Testis (tissue), 3 donors: ENCODE results near the gene NADSYN1. TPM values are rescaled to one million over a fixed set of nuclear protein-coding genes. Genes with fewer than 3 reads are reported as not detected.

ENCODE experiments used
- DNase-seq: peaks from one replicate; pipeline ENCODE4 v3.0.0-alpha.2; 2019
- H3K27ac ChIP-seq, 2 donors: fragments of 200-600 bp; sonication (generic); one replicate each; pipeline ENCODE4 v1.5.1; 2019
- H3K27me3 ChIP-seq: fragments of 200-600 bp; sonication (generic); one replicate; pipeline ENCODE4 v1.5.1; 2019
- H3K36me3 ChIP-seq: fragments of 200-600 bp; sonication (generic); one replicate; pipeline ENCODE4 v1.5.1; 2017; ENCODE audit warnings: low read depth; ENCODE audit errors: missing control alignments
- H3K4me1 ChIP-seq: fragments of 200-600 bp; sonication (generic); one replicate; pipeline ENCODE4 v1.5.1; 2019
- H3K4me3 ChIP-seq, 2 donors: fragments of 200-600 bp; sonication (generic); one replicate each; pipeline ENCODE4 v1.5.1; 2017 to 2019
- H3K9me3 ChIP-seq: fragments of 200-600 bp; sonication (generic); one replicate; pipeline ENCODE4 v1.5.1; 2017
- POLR2A ChIP-seq: fragments of 450-650 bp; IDR thresholded peaks from one replicate; pipeline ENCODE4 v1.6.1; 2017; ENCODE audit warnings: antibody characterized with exemption, mild to moderate bottlenecking, moderate library complexity
- WGBS, 2 donors: methylation state at CpG; one replicate each; pipeline ENCODE4 v1.1.5; 2018; 5-methylcytosine and 5-hydroxymethylcytosine counted together
- intact Hi-C: fragments of 100-400 bp; cut with DNase I; formaldehyde crosslinking; loops from one replicate; pipeline ENCODE4 v1.15.1; 2023; ENCODE audit warnings: low total_unique reads
- polyA plus RNA-seq: library from polyadenylated mRNA; stranded (reverse); fragments of 350-450 nt; fragmentation: Illumina TruSeq; extraction: RNeasy Lipid Tissue Mini Kit (QIAGEN cat#74804); gene quantifications from one replicate; pipeline ENCODE4 v1.2.3, GENCODE V29; 2014; ENCODE audit warnings: low read depth, low replicate concordance; ENCODE audit not compliant: insufficient read depth
- total RNA-seq, 2 donors: library from RNA; depleted of rRNA; stranded (reverse); fragments of >200 nt; gene quantifications; one replicate each; pipeline ENCODE4 v1.2.3, GENCODE V29; 2016
- TF ChIP-seq, protein P1 (sequence below), 3 experiments: fragments of 450-650 bp in 2 of 3; fragments of 200-600 bp in 1 of 3; sonication (generic) in 1 of 3; IDR thresholded peaks; one replicate each; pipeline ENCODE4 v1.5.1; 2016 to 2019; ENCODE audit warnings: antibody characterized with exemption in 3 of 3, mild to moderate bottlenecking in 2 of 3, moderate library complexity in 1 of 3

Gene NADSYN1
- total and polyA plus RNA-seq, 3 donors from 2014 or later: 75.7 to 91.2 (median 79.4) TPM

DNA sequence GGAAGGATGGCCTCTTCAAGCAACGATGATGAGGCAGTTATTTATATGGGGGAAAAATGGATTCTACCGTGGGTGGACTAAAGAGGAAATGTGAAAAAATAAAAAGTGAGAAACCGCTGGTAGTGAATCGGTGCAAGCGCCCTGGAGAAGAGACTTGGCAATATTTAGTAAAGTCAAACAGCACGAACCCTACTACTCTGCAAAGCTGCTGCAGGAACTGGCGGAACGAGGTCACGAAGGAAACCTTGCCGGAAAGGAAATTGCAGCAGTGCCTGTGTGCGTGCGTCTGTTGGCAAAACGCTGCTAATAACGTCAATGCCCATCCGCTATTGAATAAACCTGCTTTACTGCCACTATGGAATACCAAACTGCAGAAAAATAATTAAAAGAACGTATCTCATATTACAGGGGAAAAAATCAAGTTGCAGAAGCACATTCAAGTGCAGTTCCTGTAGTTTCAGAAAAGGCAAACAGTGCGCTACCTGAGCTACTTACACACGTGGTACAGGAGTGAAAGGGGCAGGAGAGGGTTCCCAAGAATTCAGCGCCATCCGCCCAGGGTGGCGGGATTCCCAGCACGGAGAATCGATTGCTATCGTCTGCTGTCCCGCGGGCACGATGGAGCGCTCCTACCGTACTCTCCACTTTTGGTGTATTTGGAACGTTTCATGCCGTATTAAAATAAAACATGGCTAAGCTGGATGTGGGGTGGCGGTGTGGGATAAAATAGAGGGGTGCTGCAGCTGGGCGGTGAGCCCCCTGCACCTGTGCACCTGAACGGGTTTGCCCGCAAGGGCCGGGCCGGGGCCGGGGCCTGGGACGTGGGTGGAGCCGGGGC lies 585 bp upstream of the NADSYN1 start:
- 3 to 5% methylated on average over 33 to 39 of the region's 40 CpGs for WGBS, 2 donors
- H3K36me3 ChIP-seq: no peaks in the 10 kb centered on the region
- peaks cover 18% of the 10 kb centered on the region for H3K4me1 ChIP-seq
- peak overlapping the region; percentile 76 to 86 for H3K4me3 ChIP-seq
- peak; percentile 59 for DNase-seq
- H3K27ac ChIP-seq: peak overlapping the region in 1 of 2 donors; percentile 71
- TF ChIP-seq, protein P1, sequence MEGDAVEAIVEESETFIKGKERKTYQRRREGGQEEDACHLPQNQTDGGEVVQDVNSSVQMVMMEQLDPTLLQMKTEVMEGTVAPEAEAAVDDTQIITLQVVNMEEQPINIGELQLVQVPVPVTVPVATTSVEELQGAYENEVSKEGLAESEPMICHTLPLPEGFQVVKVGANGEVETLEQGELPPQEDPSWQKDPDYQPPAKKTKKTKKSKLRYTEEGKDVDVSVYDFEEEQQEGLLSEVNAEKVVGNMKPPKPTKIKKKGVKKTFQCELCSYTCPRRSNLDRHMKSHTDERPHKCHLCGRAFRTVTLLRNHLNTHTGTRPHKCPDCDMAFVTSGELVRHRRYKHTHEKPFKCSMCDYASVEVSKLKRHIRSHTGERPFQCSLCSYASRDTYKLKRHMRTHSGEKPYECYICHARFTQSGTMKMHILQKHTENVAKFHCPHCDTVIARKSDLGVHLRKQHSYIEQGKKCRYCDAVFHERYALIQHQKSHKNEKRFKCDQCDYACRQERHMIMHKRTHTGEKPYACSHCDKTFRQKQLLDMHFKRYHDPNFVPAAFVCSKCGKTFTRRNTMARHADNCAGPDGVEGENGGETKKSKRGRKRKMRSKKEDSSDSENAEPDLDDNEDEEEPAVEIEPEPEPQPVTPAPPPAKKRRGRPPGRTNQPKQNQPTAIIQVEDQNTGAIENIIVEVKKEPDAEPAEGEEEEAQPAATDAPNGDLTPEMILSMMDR (IDR thresholded peaks at IDR 0.05): no peak
- no peak for TF ChIP-seq POLR2A
- no peaks in the 10 kb centered on the region for H3K9me3 ChIP-seq
- no peaks in the 10 kb centered on the region for H3K27me3 ChIP-seq
- intact Hi-C loops: no loop called here

DNA sequence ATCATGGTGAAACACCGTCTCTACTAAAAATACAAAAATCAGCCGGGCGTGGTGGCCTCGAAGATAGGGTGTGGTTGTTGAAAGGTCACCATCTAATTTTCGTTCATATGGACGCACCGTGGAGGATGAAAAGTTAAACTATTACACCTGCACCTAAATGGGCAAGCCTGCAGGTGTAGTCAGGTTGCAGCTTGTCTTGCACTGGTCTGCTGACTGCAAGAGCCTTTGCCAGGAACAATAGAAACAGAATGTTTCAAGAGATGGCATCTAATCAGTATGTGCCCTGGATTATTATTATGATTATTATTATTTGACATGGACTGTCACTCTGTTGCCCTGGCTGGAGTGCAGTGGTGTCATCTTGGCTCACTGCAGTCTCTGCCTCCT lies 908 bp downstream of the NADSYN1 start:
- intact Hi-C loops: no loop called here
- Histone ChIP-seq H3K4me3 (peak overlapping the region in 1 of 2 donors; percentile 86), H3K4me1 (peaks cover 14% of the 10 kb centered on the region), H3K9me3 (no peaks in the 10 kb centered on the region), H3K27ac (no peak overlapping the region), H3K27me3 (no peaks in the 10 kb centered on the region), H3K36me3 (no peaks in the 10 kb centered on the region)
- TF ChIP-seq POLR2A: no peak
- TF ChIP-seq, protein P1 (IDR thresholded peaks at IDR 0.05): no peak
- no peak for DNase-seq
- 48 to 61% methylated on average over 7 of the region's 7 CpGs for WGBS, 2 donors

DNA sequence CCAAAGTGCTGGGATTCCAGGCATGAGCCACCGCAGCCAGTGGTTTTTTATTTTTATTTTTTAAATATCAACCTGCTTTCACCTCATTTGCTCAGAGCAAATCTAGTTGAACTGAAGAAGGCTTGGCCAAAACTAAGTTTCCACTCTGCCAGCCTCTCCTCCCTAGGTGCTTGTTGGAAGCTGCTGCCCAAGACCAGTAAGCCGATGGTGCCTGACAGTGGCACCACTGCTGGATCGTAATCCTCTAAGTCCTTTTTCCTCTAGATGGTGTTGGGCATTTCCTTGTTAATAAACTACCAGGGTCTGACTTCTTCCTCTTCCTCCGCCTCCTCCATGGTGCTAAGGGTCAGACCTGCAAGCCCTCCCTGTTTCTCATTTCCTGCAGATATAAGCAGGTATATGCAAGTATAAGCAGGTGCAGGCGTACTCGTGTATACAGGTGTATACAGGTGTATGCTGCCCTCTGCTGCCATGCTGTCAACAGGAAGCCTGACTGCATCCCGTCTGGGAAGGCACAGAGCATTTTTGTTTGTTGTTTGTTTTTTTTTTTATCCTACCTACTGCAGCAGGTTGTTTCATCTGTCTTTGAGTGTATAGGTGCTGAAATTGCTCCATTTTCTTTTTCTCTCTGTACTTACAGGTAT lies 1.6 kb downstream of the NADSYN1 start:
- WGBS, 2 donors: 81 to 84% methylated on average over 7 of the region's 7 CpGs
- DNase-seq: no peak
- intact Hi-C loops: no loop called here

DNA sequence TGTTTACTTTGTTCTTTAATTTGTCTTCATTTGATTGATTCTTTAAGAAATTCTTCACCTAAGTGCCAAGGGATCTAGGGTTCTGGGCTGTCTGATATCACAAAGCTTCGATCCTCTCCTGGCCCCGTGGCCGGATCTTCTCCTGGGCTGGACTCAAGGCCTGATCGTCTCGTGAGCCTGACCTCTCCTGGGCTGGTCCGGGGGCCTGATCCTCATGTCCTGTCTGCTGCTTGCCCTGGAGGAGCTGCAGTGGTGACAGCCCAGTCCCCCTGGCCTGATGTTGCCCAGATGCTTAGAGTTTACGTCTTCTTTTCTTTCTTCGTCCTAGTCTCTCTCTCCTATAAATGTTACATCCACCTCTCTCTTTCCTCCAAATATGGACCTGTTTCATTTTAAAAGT lies 3.3 kb downstream of the NADSYN1 start:
- intact Hi-C loops: no loop called here
- no peaks in the 10 kb centered on the region for H3K9me3 ChIP-seq
- H3K27ac ChIP-seq: no peak overlapping the region
- TF ChIP-seq, protein P1 (IDR thresholded peaks at IDR 0.05): no peak
- no peak for TF ChIP-seq POLR2A
- H3K4me3 ChIP-seq: no peak overlapping the region
- WGBS, 2 donors: 90 to 91% methylated on average over 7 to 8 of the region's 8 CpGs
- DNase-seq: no peak
- peaks cover 9% of the 10 kb centered on the region for H3K4me1 ChIP-seq
- H3K27me3 ChIP-seq: no peaks in the 10 kb centered on the region
- H3K36me3 ChIP-seq: no peaks in the 10 kb centered on the region

More for the DNA sequence above, 1.6 kb downstream of the NADSYN1 start:
- peaks cover 9% of the 10 kb centered on the region for H3K4me1 ChIP-seq
- no peak for TF ChIP-seq POLR2A
- H3K27ac ChIP-seq: no peak overlapping the region
- no peak overlapping the region for H3K4me3 ChIP-seq
- no peaks in the 10 kb centered on the region for H3K27me3 ChIP-seq
- H3K36me3 ChIP-seq: no peaks in the 10 kb centered on the region
- no peaks in the 10 kb centered on the region for H3K9me3 ChIP-seq

DNA sequence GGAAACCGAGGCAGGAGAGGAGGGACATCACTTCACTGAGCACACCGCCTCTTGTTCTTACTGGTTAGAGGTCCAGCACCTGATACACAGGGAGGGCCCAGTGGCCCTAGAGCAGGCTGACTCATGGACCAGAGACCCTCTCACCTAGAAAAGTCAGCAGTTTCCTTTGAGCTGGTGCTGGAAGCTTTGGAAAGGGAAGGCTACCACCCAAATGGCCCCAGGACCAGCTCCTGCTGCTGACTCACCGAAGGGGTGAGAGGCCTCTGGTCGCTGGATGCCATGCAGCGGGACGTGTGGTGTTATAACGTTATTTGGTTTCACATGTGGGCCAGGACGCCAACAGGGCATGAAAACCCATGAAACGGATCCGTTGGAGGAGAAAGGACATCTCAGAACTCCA lies 3.8 kb downstream of the NADSYN1 start:
- H3K9me3 ChIP-seq: no peaks in the 10 kb centered on the region
- no peak overlapping the region for H3K27ac ChIP-seq
- 91 to 97% methylated on average over 9 to 10 of the region's 10 CpGs for WGBS, 2 donors
- intact Hi-C loops: no loop called here
- peaks cover 9% of the 10 kb centered on the region for H3K4me1 ChIP-seq
- no peaks in the 10 kb centered on the region for H3K36me3 ChIP-seq
- no peaks in the 10 kb centered on the region for H3K27me3 ChIP-seq
- TF ChIP-seq POLR2A: no peak
- TF ChIP-seq, protein P1 (IDR thresholded peaks at IDR 0.05): no peak
- H3K4me3 ChIP-seq: no peak overlapping the region
- DNase-seq: no peak
